Measurements from ENCODE around the gene DTWD2. TPM values are rescaled to one million over a fixed set of nuclear protein-coding genes. Genes with fewer than 3 reads are reported as not detected.

The DTWD2 gene
- total RNA-seq, 1 experiment from 2014 or later = 10.0 TPM

DNA sequence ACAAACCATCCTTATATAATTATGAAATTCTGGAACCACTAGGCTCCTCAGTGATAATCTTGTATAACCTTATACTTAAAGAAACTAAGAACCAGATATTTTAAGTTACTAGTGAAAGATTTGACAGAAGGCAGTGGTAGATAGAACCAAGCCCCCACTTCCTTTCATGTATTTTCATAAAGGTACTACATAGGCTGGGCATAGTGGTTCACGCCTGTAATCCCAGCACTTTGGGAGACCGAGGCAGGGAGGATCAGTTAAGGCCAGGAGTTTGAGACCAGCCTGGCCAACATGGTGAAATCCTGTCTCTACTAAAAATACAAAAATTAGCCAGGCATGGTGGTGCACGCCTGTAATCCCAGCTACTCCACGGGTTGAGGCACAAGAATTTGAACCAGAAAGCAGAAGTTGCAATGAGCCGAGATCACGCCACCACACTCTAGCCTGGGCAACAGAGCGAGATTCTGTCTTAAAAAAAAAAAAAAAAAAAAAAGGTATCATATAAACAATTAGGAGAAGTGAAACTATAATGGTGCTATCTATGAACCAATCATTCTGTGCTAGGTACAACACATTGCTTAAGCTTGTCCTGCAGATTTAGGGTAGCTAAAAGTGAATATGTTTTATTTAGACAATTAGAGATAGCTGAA, 27.9 kb upstream of the DTWD2 start:
- Histone ChIP-seq H3K4me1 (ENCODE audit: control insufficient read depth, insufficient read depth, low read length) (no peaks in the 10 kb centered on the region), H3K4me3 (ENCODE audit: low read depth in 2 of 2, low read length in 2 of 2) (no peak overlapping the region), H3K9me3 (ENCODE audit: control insufficient read depth, insufficient read depth, low read depth, low read length) (no peaks in the 10 kb centered on the region), H3K27ac (ENCODE audit: low read length) (no peak overlapping the region), H3K36me3 (ENCODE audit: control insufficient read depth, insufficient read depth, low read length) (no peaks in the 10 kb centered on the region), H3K27me3 (ENCODE audit: control insufficient read depth, insufficient read depth, low read length) (peaks cover 3% of the 10 kb centered on the region; the same call in 1 of the 2 replicates)
- ChIA-PET CTCF (no interaction called here), POLR2A (interaction anchor here (0.7 kb wide), 1 partner anchor 34 kb away, joined by 24 read pairs; no protein-coding TSS in a partner anchor)
- DNase-seq (ENCODE audit: low read depth, low spot score) = no peak
- TF ChIP-seq SIN3A (IDR thresholded peaks at IDR 0.05; ENCODE audit: borderline replicate concordance, insufficient read depth, low read depth, low read length) = no peak
- no peak for TF ChIP-seq CTCF (IDR thresholded peaks at IDR 0.05)
- no peak for TF ChIP-seq POLR2AphosphoS5 (IDR thresholded peaks at IDR 0.05; ENCODE audit: low read depth, low read length)
- no peak for TF ChIP-seq TCF7L2 (IDR thresholded peaks at IDR 0.05; ENCODE audit: low read depth, low read length)
- no peak for TF ChIP-seq REST (IDR thresholded peaks at IDR 0.05; ENCODE audit: insufficient read depth in 1 of 2, low read depth in 2 of 2, low read length in 1 of 2)
- in situ Hi-C loops (cut with HindIII; ENCODE audit: low pct_unique_long_range_greater_than_20kb, low sequenced_read_pairs) (no loop called here), intact Hi-C loops (cut with micrococcal nuclease; ENCODE audit: unreplicated experiment) (no loop called here)
- BruUV-seq (replicated peaks) = no TSS peak
- ATAC-seq = no peak

GRCh38 chr5:119011186-119011585, 22.8 kb upstream of the DTWD2 start:
- CTCF ChIA-PET = no interaction called here
- TF ChIP-seq CTCF (IDR thresholded peaks at IDR 0.05) = no peak
- no peak for TF ChIP-seq REST (IDR thresholded peaks at IDR 0.05; ENCODE audit: insufficient read depth in 1 of 2, low read depth in 2 of 2, low read length in 1 of 2)
- no peak for TF ChIP-seq TCF7L2 (IDR thresholded peaks at IDR 0.05; ENCODE audit: low read depth, low read length)
- no peak for TF ChIP-seq SIN3A (IDR thresholded peaks at IDR 0.05; ENCODE audit: borderline replicate concordance, insufficient read depth, low read depth, low read length)
- TF ChIP-seq POLR2AphosphoS5 (IDR thresholded peaks at IDR 0.05; ENCODE audit: low read depth, low read length) = no peak
- Histone ChIP-seq H3K27ac (ENCODE audit: low read length) (no peak overlapping the region), H3K27me3 (ENCODE audit: control insufficient read depth, insufficient read depth, low read length) (peaks cover 3% of the 10 kb centered on the region; the same call in 1 of the 2 replicates), H3K4me3 (ENCODE audit: low read depth in 2 of 2, low read length in 2 of 2) (no peak overlapping the region), H3K36me3 (ENCODE audit: control insufficient read depth, insufficient read depth, low read length) (no peaks in the 10 kb centered on the region), H3K4me1 (ENCODE audit: control insufficient read depth, insufficient read depth, low read length) (no peaks in the 10 kb centered on the region), H3K9me3 (ENCODE audit: control insufficient read depth, insufficient read depth, low read depth, low read length) (no peaks in the 10 kb centered on the region)
- DNase-seq (ENCODE audit: low read depth, low spot score) (no peak), ATAC-seq (no peak)
- intact Hi-C loops (cut with micrococcal nuclease; ENCODE audit: unreplicated experiment) = no loop called here
- no TSS peak for BruUV-seq (replicated peaks)
- in situ Hi-C loops (cut with HindIII; ENCODE audit: low pct_unique_long_range_greater_than_20kb, low sequenced_read_pairs) = no loop called here
- POLR2A ChIA-PET = no interaction called here
